Testis (tissue), 2 donors: ENCODE measurements around the gene NFATC2.

ENCODE experiments used
- CTCF ChIP-seq, 3 experiments: fragments of 450-650 bp in 2 of 3; fragments of 200-600 bp in 1 of 3; sonication (generic) in 1 of 3; IDR thresholded peaks; one replicate each; pipeline ENCODE4 v1.5.1; 2016 to 2019; ENCODE audit warnings: antibody characterized with exemption in 3 of 3, mild to moderate bottlenecking in 2 of 3, moderate library complexity in 1 of 3
- POLR2A ChIP-seq: fragments of 450-650 bp; IDR thresholded peaks from one replicate; pipeline ENCODE4 v1.6.1; 2017; ENCODE audit warnings: antibody characterized with exemption, mild to moderate bottlenecking, moderate library complexity

DNA sequence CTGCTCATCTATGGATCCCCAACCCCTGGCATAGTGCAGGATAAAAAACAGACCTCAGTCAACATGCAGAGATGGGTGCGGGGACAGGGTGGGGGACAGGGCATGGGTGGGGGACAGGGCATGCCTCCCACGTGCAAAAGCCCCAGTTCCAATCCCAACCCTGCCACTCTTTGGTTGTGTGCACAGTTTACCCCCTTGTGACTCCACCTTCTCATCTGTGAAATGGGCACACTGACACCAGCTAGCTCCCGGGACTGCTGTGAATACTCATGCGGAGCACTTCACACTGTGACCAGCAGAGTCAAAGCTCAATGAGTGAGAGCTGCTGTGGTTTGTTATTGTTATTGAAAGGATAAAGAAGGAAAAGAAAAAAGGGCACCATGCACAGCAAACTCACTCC, 69.3 kb downstream of the NFATC2 start:
- TF ChIP-seq POLR2A = no peak
- no peak for TF ChIP-seq CTCF (IDR thresholded peaks at IDR 0.05)
